Measurements from ENCODE around the gene SIAH2.
A peak's percentile ranks its signal among the peaks of the same experiment; 100 is the strongest.
"Not testable (repeated sequence)": the region's sequence is repeated elsewhere in the genome, so short reads cannot be mapped to it uniquely, and the experiment has no call there.

The SIAH2 gene, protein sequence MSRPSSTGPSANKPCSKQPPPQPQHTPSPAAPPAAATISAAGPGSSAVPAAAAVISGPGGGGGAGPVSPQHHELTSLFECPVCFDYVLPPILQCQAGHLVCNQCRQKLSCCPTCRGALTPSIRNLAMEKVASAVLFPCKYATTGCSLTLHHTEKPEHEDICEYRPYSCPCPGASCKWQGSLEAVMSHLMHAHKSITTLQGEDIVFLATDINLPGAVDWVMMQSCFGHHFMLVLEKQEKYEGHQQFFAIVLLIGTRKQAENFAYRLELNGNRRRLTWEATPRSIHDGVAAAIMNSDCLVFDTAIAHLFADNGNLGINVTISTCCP

GRCh38 chr3:150763122-150763840 is at the start of gene SIAH2:
Gene SIAH2 (minus strand): TSS chr3:150763169. CDS start chr3:150762849, 320 bp downstream.
- peak; percentile 93 for DNase-seq (ENCODE audit: low spot score)

DNA sequence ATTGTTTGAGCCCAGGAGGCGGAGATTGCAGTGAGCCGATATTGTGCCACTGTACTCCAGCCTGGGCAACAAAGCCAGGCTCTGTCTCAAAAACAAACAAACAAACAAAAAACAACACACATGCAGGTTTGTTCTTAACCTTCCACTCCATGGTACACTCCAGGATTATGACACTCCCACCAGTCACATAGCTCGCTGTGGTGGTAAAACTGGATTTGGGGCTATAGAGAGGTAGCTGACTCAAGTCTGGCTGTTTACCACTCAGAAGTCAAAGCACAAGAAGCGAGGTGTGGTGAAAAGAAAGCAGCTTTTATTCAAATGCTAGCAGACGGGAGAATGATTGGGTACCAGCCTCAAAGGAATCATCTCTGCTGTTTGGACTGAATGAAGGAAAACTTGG is 49.0 kb upstream of the SIAH2 start:
- DNase-seq (ENCODE audit: low spot score) = no peak

DNA sequence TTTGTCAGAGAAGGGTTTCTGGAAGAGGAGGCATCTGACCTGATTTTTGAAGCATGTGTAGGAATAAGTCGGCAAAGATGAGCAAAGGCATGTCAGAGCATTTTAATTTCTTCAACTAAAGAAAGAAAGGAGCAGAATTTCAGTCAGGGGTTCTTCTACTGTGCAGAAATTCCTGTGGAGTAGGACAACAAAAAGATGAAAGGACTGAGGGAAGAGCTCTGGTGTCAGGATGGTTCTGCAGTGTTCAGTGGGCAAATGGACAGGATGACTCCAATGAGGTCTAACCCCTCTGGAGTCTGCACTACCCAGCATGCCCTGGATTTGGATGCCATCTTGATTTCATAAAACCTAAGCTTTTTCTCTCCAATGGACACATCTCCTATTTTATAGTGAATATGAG is 47.7 kb upstream of the SIAH2 start:
- no peak for DNase-seq (ENCODE audit: low spot score)

DNA sequence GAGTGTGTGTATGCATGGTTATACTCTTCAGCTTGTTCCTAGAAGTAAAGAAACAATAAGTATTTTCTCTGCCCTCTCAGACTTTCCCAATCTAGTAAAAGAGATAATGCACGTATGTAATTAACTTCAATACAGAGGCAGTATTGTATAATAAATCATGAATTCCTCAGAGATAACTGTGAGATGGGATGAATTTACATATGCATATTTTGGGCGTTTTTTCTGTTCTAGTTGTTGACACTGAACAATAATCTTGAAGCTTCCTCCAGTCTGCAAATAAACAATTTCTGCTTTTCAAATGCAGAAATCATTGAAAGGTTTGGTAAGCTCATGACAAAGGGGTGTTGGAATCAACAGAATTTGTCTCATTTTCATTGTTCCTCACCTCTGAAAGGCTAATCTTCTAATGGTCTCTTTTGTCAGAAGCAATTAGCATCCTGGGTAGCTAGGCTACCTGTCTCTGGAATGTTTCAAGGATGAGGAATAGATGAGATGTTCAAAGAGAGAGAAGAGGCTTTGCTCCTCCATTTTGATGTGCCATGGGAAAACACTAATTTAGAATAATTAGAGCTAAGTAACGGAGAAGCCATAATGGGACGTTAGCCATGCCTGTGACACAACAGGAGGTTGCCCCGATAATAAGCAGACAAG is 43.3 kb upstream of the SIAH2 start:
- DNase-seq (ENCODE audit: low spot score) = no peak

DNA sequence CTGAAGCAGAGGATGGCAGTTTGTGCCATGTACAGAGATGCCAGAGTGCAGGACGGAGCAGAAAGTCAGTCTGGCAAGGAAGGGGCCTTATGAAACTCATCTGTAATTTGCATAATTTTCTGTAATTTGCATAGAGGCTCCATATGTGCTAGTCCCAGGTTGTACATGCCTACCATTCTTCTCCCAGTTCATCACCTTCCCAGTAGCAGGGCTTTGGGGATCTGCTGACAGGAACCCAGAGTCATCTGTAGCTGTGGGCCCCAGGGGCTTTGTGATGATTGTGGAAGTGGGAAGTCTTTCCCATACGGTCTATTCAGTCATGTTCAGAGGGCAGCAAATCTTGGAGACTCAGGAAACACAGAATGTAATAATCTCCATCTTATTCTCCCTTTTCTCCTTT is 42.4 kb upstream of the SIAH2 start:
- DNase-seq (ENCODE audit: low spot score) = no peak

DNA sequence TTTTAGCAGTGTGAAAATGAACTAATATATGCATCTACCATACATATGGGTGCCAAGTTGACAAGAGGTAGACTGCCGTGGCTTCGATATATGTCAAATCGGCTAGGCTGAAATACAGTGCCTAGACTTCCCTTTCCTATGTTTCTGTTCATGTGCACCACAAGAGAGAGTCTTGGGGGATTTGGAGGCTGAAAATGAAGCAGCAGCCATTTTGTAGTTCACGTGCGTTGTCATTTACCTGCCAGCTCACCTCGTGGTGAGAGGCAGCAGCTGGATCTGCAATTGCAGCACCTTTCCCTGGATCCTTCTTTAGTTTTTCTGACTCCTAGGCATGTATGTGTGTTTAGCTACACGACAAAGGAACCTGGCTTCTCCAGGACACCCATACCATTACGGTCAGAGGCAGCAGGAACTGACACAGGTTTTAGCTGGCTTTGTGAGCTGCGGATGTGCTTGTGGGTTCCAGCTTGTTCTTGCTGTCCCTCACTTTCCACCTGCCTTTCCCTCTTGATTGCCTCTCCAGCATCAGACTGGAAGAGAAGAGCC is 40.5 kb upstream of the SIAH2 start:
- DNase-seq (ENCODE audit: low spot score) = no peak

DNA sequence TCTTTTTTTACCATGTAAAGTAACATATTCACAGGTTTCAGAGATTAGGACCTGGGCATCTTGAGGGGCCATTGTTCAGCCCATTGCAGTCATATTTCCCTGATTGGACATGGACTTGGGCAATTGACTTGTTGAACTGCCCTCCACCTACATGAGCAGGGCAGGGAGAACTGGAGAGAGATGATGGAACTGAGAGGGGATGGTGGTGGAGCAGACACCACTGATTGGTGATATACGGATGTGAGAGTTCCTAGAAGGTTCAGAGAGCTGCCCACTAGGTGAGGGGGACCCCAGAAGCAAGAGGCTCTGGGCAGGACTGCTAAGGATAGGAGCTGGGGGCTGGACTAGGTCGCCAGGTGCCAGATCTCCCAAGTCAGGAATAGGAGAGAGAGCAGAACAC is 37.8 kb upstream of the SIAH2 start:
- no peak for DNase-seq (ENCODE audit: low spot score)

DNA sequence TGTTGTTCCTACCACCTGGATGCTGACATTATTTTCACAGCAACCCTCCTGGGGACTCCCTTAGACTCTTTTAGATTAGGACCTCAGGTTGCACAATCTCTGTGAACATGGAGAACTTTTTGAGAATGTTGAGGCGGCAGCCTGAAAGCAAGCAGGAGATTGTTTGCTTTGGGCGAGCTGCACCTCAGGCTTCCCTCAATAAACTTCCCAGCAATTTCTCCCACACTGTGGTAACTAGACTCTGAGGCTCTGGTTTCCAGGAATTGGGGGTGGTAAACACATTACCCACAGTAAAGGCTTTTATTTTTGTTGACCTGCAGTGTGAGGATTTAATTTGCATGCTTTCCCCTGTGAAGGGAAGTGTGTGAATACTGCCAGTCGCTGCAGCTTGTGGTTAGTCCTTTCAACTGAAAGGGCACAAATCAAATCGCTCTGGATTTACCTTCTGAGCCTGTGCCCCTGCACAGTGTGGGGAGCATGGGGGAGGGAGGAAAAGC is 35.2 kb upstream of the SIAH2 start:
- no peak for DNase-seq (ENCODE audit: low spot score)

DNA sequence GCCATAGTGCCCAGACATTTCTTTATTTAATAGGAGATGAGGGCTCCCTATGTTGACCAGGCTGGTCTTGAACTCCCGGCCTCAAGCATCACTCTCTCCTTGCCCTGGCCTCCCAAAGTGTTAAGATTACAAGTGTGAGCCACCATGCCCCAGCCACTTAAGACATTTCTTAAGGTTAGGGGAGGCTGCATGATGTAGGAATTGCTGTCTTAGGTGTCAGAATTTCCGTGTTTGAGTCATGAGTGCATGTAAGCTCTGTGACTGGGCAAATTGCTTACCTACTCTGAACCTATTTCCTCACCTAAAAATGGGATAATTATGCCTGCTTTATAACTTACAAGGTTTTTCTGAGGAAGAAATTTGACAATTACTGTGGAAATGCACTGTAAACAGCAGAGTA is 34.2 kb upstream of the SIAH2 start:
- no peak for DNase-seq (ENCODE audit: low spot score)

- not testable (repeated sequence) for DNase-seq (ENCODE audit: low spot score)
Observed at GRCh38 chr3:150796527-150796926, 33.6 kb upstream of the SIAH2 start.

DNA sequence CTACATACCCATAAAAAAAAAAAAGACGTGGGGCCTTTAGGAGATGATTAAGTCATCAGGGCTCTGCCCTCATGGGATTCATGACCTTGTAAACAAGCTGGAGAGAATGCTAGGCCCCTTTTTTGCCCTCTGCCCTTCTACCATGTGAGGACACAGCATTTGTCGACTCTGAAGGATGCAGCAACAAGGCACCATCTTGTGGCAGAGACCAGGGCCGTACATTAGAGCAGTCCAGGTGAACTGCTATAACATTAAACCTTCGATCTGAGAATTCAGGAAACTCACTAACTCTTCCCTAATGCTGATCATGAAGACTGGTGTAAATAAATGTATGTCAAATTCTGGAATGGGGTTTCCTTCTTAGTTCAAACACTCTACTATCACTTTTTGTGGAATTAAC is 30.7 kb upstream of the SIAH2 start:
- no peak for DNase-seq (ENCODE audit: low spot score)

- no peak for DNase-seq (ENCODE audit: low spot score)
Observed at GRCh38 chr3:150790629-150791028, 27.7 kb upstream of the SIAH2 start.

GRCh38 chr3:150789451-150789850 is 26.5 kb upstream of the SIAH2 start:
- no peak for DNase-seq (ENCODE audit: low spot score)

GRCh38 chr3:150787741-150788370 is 24.9 kb upstream of the SIAH2 start:
- DNase-seq (ENCODE audit: low spot score) = peak; percentile 75

DNA sequence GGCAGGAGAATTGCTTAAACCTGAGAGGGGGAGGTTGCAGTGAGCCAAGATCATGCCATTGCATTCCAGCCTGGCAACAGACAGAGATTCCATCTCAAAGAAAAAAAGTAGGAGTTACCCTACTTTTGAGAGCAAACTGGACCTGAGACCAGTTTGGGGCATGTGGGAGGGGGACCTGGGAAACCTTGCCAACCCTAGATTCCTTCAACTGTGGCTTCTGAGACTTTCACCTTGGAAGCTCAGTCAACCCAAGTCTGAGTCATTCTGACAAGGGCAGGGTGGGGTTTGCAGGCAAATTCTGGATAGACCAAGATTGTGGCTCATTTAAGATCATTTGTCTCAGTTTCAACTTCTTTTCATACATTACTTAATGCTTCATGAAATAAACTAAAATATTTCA is 23.8 kb upstream of the SIAH2 start:
- DNase-seq (ENCODE audit: low spot score) = no peak

GRCh38 chr3:150784747-150785125 is 21.8 kb upstream of the SIAH2 start:
- no peak for DNase-seq (ENCODE audit: low spot score)

DNA sequence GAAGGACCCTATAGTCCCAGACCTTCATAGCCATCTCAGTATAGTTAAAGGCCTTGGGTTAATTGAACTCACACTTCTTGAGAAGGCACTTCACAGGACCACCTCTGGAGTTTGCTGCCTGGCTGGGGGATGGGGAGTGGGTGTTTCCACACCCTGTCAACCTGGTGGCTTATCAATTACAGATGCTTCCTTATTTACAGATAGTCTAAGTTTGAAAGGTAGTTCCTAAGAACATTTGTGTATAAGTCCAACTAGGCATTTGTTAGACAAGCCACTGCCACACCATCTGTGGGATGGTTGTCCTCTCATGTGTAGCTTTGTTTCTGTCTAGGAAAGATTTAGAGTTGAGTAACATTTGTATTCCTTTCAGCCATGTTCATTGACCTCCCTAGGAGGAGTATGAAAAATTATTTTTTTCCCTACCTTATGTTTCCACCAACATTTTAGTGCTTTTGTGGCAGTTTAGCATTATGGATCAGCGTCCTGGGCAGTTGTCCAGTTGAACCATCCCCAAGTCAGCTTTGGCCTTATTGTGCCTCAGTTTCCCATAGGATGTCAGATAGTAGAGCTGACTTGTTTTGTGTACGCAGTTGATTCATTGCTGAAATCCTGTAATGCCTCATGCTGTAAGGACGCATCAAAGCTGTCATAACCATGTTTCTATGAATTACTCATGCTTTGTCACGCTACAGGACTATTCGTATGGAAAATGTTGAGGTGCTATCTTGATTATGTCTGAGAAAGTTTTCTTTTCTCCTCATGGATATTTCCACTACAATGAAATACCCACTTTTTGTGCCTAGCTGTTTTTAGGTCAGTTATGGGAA is 21.2 kb upstream of the SIAH2 start:
- DNase-seq (ENCODE audit: low spot score) = no peak

DNA sequence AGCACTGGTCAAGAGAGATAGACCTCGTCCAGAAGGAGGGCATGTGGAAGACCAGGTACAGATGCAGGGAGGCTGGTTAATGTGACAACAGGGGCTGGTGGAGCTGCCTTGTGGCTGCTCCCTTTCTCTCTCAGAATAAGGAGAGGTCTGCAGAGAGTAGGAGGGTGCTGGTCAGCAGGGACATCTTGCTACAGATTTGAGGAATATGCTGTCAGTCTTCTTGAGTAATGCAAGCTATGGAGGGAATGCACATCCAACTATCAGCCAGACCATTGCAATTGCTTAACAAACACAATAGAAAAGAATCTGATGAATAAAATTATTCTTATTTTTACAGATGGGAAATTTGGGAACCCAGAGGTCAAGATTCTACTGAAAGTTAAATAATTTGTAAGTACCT is 20.3 kb upstream of the SIAH2 start:
- no peak for DNase-seq (ENCODE audit: low spot score)

- no peak for DNase-seq (ENCODE audit: low spot score)
Observed at GRCh38 chr3:150779402-150779858, 16.5 kb upstream of the SIAH2 start.

- DNase-seq (ENCODE audit: low spot score) = no peak
Observed at GRCh38 chr3:150778793-150779401, 15.9 kb upstream of the SIAH2 start.

All from CD4-positive, alpha-beta T cell treated with Interleukin-2 at 100 ng/mL for 4 hours (primary cell).